Keratinocyte (primary cell): ENCODE results near the gene LRIT3.

Experiments
- EZH2 ChIP-seq: IDR thresholded peaks from one replicate; pipeline ENCODE4 v1.6.1; 2012; ENCODE audit warnings: inconsistent platforms, mild to moderate bottlenecking, low read length, moderate library complexity
- TF ChIP-seq, protein P1 (sequence below), 3 experiments: IDR thresholded peaks in 1 of 3; conservative IDR thresholded peaks in 1 of 3; optimal IDR thresholded peaks in 1 of 3; 2 replicates in 2 of 3; 3 replicates in 1 of 3; pipeline versions ENCODE3 to v1.5.1; 2011; ENCODE audit warnings: low read length in 3 of 3, mild to moderate bottlenecking in 3 of 3, moderate library complexity in 2 of 3, control low read depth in 1 of 3, inconsistent platforms in 1 of 3; ENCODE audit not compliant: insufficient read depth in 2 of 3; ENCODE audit errors: extremely low read depth in 1 of 3

DNA sequence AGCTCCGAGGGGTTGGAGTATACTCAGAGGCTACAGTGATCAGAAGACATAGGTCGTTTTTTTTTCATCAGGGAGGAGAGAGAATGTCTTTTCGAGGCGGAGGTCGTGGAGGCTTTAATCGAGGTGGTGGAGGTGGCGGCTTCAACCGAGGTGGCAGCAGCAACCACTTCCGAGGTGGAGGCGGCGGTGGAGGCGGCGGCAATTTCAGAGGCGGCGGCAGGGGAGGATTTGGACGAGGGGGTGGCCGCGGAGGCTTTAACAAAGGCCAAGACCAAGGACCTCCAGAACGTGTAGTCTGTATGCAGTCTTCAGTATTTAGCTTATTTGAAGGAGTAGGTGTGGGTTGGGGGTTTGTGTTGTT is 31.8 kb upstream of the LRIT3 start:
- TF ChIP-seq, protein P1, sequence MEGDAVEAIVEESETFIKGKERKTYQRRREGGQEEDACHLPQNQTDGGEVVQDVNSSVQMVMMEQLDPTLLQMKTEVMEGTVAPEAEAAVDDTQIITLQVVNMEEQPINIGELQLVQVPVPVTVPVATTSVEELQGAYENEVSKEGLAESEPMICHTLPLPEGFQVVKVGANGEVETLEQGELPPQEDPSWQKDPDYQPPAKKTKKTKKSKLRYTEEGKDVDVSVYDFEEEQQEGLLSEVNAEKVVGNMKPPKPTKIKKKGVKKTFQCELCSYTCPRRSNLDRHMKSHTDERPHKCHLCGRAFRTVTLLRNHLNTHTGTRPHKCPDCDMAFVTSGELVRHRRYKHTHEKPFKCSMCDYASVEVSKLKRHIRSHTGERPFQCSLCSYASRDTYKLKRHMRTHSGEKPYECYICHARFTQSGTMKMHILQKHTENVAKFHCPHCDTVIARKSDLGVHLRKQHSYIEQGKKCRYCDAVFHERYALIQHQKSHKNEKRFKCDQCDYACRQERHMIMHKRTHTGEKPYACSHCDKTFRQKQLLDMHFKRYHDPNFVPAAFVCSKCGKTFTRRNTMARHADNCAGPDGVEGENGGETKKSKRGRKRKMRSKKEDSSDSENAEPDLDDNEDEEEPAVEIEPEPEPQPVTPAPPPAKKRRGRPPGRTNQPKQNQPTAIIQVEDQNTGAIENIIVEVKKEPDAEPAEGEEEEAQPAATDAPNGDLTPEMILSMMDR (optimal IDR thresholded peaks at IDR 0.05 in 1 of 3, IDR thresholded peaks at IDR 0.05 in 1 of 3, conservative IDR thresholded peaks at IDR 0.05 in 1 of 3; ENCODE audit: extremely low read depth in 1 of 3, insufficient read depth in 2 of 3, low read length in 3 of 3) = no peak
- no peak for TF ChIP-seq EZH2
